ENCODE measurements around the gene TNFRSF11A. TPM values are rescaled to one million over a fixed set of nuclear protein-coding genes. Genes with fewer than 3 reads are reported as not detected.

Gene TNFRSF11A
- total RNA-seq, 1 donor from 2014 or later = 89.9 TPM

DNA sequence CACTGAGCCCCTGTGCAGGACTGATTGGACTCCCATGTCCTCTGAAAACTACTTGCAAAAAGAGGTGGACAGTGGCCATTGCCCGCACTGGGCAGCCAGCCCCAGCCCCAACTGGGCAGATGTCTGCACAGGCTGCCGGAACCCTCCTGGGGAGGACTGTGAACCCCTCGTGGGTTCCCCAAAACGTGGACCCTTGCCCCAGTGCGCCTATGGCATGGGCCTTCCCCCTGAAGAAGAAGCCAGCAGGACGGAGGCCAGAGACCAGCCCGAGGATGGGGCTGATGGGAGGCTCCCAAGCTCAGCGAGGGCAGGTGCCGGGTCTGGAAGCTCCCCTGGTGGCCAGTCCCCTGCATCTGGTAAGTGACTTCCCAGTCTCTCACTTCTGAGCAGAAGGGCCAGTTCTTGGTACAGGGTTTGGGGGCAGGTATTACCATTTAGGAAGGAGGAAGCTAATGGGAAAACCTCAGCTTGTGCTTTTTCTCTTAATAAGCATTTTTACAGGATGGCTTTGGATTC, 44.1 kb downstream of the TNFRSF11A start:
- Mint-ChIP-seq H3K27me3 (ENCODE audit: unreplicated experiment) (no peaks in the 10 kb centered on the region), H3K4me1 (ENCODE audit: unreplicated experiment) (no peaks in the 10 kb centered on the region), H3K4me3 (ENCODE audit: unreplicated experiment) (no peak overlapping the region), H3K36me3 (ENCODE audit: low read depth, unreplicated experiment) (peaks cover 54% of the 10 kb centered on the region), H3K9me3 (ENCODE audit: unreplicated experiment) (no peaks in the 10 kb centered on the region), H3K27ac (ENCODE audit: unreplicated experiment) (no peak overlapping the region)
- no peak for DNase-seq (ENCODE audit: low spot score)
- TF ChIP-seq, protein P1, sequence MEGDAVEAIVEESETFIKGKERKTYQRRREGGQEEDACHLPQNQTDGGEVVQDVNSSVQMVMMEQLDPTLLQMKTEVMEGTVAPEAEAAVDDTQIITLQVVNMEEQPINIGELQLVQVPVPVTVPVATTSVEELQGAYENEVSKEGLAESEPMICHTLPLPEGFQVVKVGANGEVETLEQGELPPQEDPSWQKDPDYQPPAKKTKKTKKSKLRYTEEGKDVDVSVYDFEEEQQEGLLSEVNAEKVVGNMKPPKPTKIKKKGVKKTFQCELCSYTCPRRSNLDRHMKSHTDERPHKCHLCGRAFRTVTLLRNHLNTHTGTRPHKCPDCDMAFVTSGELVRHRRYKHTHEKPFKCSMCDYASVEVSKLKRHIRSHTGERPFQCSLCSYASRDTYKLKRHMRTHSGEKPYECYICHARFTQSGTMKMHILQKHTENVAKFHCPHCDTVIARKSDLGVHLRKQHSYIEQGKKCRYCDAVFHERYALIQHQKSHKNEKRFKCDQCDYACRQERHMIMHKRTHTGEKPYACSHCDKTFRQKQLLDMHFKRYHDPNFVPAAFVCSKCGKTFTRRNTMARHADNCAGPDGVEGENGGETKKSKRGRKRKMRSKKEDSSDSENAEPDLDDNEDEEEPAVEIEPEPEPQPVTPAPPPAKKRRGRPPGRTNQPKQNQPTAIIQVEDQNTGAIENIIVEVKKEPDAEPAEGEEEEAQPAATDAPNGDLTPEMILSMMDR (IDR thresholded peaks at IDR 0.05; ENCODE audit: unreplicated experiment) = no peak

DNA sequence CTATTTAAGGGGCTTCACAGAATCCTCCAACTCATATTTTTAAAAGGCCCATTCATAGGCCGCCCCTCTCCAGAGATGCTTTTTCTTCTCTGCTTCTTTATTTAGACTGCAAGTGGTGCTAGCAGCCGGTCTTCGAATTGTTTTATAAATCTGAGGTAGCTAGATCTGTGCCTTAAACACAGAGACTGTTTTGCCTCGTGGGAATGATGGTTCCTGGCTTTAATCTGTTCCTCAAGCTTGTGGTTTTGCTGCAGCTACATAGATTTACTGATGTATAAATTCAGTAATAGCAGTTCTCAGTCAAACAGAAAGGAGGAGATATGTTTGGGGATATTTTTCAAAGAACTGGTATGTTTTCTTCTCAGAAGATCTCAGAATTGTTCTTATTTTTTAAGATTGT, 45.3 kb downstream of the TNFRSF11A start:
- Mint-ChIP-seq H3K4me3 (ENCODE audit: unreplicated experiment) (peak overlapping the region; percentile 39), H3K27ac (ENCODE audit: unreplicated experiment) (peak overlapping the region; percentile 30), H3K36me3 (ENCODE audit: low read depth, unreplicated experiment) (peaks cover 47% of the 10 kb centered on the region), H3K4me1 (ENCODE audit: unreplicated experiment) (no peaks in the 10 kb centered on the region), H3K27me3 (ENCODE audit: unreplicated experiment) (no peaks in the 10 kb centered on the region), H3K9me3 (ENCODE audit: unreplicated experiment) (no peaks in the 10 kb centered on the region)
- TF ChIP-seq, protein P1 (IDR thresholded peaks at IDR 0.05; ENCODE audit: unreplicated experiment) = no peak
- DNase-seq (ENCODE audit: low spot score) = no peak

DNA sequence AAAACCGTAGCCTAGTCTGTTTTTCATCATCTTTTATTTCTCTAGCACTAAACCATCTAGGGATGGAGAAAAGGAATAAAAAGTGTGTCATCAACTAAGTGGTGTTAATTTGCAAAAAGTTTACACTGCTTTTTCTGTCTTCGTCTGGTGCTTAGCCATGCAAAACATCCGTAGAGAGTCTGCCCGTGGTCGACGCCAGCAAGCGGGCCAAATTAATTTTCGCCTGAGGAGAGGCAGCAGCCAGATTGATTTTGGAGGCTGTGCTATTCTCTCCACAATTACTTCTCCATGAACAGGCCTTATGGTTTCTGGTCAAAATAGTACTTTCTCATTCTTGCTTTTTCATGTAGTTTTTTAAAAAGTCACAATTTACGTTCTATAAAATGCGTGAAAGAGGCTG, 46.3 kb downstream of the TNFRSF11A start:
- no peak overlapping the region for H3K27ac Mint-ChIP-seq (ENCODE audit: unreplicated experiment)

DNA sequence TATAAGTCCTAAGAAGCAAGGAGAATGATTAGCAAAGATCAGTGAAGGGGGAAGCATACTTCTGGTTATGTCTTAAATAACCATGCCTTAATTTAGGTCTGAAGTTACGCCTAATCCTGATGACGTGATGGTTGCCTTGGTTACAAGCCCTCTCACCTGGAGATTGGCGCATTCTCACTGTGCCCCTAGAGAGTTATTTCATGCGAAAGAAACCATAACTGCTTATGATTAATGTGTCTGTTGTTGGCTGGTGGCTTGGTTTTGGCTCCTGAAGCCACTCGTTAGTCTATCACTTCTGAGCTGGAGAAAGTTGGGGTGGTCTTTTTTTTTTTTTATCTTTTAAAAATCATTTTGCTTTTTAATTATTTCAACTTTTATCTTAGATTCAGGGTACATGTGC, 47.0 kb downstream of the TNFRSF11A start:
- TF ChIP-seq, protein P1 (IDR thresholded peaks at IDR 0.05; ENCODE audit: unreplicated experiment) = no peak
- no peaks in the 10 kb centered on the region for H3K9me3 Mint-ChIP-seq (ENCODE audit: unreplicated experiment)
- H3K4me1 Mint-ChIP-seq (ENCODE audit: unreplicated experiment) = no peaks in the 10 kb centered on the region
- H3K36me3 Mint-ChIP-seq (ENCODE audit: low read depth, unreplicated experiment) = peaks cover 41% of the 10 kb centered on the region
- H3K27me3 Mint-ChIP-seq (ENCODE audit: unreplicated experiment) = no peaks in the 10 kb centered on the region
- no peak overlapping the region for H3K4me3 Mint-ChIP-seq (ENCODE audit: unreplicated experiment)
- no peak overlapping the region for H3K27ac Mint-ChIP-seq (ENCODE audit: unreplicated experiment)
- DNase-seq (ENCODE audit: low spot score) = no peak

More for the DNA sequence above, 46.3 kb downstream of the TNFRSF11A start:
- TF ChIP-seq, protein P1 (IDR thresholded peaks at IDR 0.05; ENCODE audit: unreplicated experiment) = no peak
- H3K4me3 Mint-ChIP-seq (ENCODE audit: unreplicated experiment) = no peak overlapping the region
- no peaks in the 10 kb centered on the region for H3K9me3 Mint-ChIP-seq (ENCODE audit: unreplicated experiment)
- H3K4me1 Mint-ChIP-seq (ENCODE audit: unreplicated experiment) = no peaks in the 10 kb centered on the region
- peaks cover 42% of the 10 kb centered on the region for H3K36me3 Mint-ChIP-seq (ENCODE audit: low read depth, unreplicated experiment)
- no peak for DNase-seq (ENCODE audit: low spot score)
- no peaks in the 10 kb centered on the region for H3K27me3 Mint-ChIP-seq (ENCODE audit: unreplicated experiment)

DNA sequence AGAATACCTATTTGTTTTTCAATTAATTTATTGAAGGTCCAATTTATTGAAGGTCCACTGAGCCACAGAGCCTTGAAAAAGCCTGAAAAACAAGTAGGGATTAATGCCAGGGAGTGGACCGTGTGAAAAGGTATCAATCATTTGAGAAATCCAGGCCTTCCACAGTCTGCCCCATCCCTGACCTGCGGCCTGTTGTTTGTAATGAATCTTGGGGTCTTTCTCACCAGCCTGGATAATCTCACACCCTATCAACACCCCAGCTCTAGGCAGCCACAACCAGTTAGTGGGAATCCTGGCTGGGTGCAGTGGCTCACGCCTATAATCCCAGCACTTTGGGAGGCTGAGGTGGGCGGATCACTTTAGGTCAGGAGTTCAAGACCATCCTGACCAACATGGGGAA, 47.8 kb downstream of the TNFRSF11A start:
- Mint-ChIP-seq H3K27me3 (ENCODE audit: unreplicated experiment) (no peaks in the 10 kb centered on the region), H3K36me3 (ENCODE audit: low read depth, unreplicated experiment) (peaks cover 42% of the 10 kb centered on the region), H3K27ac (ENCODE audit: unreplicated experiment) (no peak overlapping the region), H3K4me3 (ENCODE audit: unreplicated experiment) (no peak overlapping the region), H3K9me3 (ENCODE audit: unreplicated experiment) (no peaks in the 10 kb centered on the region), H3K4me1 (ENCODE audit: unreplicated experiment) (no peaks in the 10 kb centered on the region)
- TF ChIP-seq, protein P1 (IDR thresholded peaks at IDR 0.05; ENCODE audit: unreplicated experiment) = no peak
- DNase-seq (ENCODE audit: low spot score) = no peak

Measured in endothelial cell (in vitro differentiated cells).